ENCODE measurements around the gene PKD1.

Gene PKD1

DNA sequence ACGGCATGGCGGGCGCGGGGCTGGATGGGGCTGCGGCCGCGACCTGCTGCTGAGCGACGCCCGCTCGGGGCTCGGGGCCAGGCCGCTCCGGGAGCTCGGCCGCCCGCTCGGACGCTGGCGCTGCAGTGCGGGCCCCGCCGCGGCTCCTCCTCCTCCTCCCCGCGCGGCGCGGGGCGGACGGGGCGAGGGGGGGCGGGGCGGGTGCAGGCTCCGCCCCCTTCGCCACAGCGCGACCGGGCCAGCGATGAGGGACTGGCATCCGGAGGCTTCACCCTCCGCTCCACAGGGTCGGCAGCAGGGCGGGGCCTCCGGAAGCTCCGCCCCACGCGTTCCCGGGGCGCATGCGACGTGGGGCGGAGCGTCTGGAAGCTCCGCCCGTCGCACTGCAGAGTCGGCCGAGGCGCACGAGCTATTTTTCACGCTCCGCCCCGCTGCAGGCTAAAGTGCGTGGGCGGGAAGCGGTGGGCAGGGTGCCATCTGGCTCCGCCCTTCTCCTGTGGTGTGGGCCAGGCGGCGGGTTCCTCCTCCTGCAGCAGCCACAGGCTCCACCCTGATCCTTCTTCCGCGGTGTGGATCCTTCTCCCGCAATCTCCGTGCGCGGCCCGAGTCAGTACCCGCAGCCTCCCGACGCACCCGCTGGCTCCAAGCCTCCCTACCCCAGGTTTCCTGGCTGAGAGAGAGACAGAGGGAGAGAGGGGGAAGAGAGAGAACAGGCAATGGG lies at the start of gene PKD1:
PKD1 (minus strand) TSS at position 129 of the 721 bp plus-strand sequence. CDS start 209 bp downstream, outside the sequence.
- peak; percentile 95 to 97 for DNase-seq

- DNase-seq = no peak
Measured at GRCh38 chr16:2184962-2185361, 49.3 kb upstream of the PKD1 start.

DNA sequence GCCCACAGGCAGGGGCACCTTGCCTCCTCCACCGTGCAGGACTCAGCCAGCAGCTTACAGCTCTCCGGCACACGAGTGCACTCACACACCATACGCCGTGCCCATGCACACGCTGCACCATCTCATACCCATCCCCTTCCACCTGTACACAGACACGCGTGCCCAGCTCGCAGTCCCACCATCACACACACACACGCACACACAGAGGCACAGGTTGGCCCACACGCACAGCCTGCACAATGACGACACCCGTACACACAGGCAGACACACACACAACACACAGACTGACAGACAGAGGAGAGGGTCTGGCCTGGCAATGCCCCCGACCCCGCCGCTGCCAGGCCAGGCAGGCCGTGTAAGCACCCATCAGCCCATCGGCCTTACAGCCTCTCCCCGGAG lies 48.6 kb upstream of the PKD1 start:
- DNase-seq = no peak

DNA sequence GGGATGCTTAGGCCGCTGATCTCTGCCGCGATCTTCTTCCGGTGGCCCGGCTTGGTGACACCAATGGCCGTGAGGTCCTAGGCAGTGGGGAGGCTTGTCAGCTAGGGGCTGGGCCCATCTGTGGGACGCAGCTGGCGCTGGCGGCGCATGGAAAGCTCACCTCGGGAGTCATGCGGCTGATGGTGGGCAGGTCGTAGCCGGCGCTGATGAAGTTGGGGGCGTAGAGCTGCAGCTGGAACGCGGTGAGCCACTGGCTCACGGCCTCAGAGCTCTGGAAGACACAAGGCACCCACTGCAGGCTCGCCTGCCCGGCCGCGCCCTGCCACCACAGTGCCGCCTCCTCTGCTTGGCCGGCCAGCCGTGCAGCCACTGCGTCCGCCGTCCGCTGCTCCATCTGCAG lies 48.0 kb upstream of the PKD1 start:
- no peak for DNase-seq

DNA sequence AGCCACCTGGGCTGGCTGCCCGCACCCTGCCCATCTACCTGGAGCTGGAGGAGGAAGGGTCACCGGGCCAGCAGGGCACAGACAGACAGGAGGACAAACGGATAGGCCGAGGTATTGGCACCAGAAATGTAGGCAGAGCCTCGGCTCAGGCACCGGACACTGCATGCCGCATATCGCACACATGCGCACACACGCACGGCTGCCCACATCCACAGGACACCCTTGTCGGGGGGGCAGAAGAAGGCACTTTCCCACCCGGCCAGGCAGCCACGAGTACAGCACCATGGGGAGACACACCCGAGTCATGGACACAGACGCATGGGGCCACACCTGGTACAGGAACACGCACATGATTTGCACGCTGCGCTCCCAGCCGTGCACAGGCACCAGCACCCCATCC lies 46.3 kb upstream of the PKD1 start:
- no peak for DNase-seq

DNA sequence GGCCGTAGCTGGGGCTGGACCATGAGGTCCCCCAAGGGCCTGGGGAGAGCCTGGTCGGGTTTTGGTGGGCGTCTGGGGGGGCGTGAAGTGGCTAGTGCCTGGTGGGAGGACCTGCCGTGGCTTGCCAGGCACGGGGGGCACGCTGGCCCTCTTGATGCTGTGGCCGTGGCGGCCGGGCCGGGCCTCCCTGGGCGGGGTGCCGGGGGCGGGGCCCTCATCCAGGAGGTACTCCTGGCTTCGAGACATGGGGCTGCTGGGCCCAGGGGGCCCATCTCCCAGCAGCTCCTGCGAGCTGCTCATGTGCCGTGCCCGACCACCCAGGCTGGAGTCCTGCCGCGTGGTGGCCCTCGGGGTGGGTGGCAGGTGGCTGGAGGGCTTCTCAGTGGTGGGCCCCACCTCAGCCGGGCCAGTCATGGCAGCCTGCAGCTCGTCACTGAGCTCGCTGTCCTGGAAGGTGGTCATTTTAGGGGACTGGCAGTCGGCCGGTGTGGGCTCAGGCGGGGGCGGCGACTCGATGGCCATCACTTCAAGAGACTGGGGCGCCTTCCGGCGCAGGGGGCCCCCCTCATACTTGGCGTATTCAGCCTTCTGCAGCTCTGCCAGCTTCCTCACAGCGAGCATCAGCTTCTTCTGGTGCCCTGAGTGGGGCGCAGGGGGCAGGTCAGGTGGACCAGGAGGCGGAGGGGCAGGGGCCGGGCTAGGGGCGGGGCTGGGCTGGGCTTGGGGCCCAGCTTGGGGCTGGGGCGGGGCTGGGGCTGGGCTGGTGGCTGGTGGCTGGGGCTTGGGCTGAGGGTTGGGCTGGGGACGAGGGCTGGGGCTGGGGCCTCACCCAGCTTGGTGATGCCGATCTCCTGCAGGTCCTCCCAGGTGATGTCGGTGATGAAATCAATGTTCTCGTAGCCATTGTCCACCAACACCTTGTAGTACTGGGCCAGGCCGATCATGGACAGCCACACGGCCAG lies 45.5 kb upstream of the PKD1 start:
- no peak for DNase-seq

- no peak for DNase-seq
Measured at GRCh38 chr16:2180461-2180860, 44.8 kb upstream of the PKD1 start.

GRCh38 chr16:2179576-2179975 lies 43.9 kb upstream of the PKD1 start:
- DNase-seq = no peak

DNA sequence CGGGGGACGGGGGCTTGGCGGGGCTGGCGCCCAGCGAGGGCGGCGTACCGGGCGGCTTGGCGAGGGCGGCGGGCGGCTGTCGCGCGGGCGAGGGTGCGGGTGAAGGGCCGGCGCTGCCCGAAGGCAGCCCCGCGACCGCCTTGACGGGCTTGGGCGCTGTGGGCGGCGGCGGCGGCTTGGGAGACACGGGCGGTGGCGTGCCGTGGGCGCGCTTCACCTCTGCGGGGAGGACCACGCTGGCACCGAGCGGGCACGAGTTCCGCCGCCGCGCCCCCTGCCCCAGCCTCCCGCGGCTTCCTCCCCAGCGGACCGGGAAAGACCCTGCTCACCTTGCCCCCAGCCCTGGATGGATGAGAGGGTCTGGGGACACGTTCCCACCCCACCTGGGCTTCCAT lies 43.4 kb upstream of the PKD1 start:
- no peak for DNase-seq

- DNase-seq = peak in 1 of 2 donors; percentile 17
Measured at GRCh38 chr16:2178321-2179106, 42.8 kb upstream of the PKD1 start.

- DNase-seq = no peak
Measured at GRCh38 chr16:2177561-2177960, 41.9 kb upstream of the PKD1 start.

GRCh38 chr16:2177101-2177500 lies 41.4 kb upstream of the PKD1 start:
- DNase-seq = no peak

DNA sequence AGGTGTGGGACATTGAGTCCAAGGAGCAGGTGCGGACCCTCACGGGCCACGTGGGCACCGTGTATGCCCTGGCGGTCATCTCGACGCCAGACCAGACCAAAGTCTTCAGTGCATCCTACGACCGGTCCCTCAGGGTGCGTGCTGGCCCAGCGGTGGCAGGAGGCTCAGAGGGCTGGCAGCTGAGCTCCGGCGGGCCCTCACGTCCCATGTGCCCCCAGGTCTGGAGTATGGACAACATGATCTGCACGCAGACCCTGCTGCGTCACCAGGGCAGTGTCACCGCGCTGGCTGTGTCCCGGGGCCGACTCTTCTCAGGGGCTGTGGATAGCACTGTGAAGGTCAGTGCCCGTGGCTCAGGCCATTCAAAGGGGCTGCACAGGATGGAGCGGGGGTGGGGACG lies 40.3 kb upstream of the PKD1 start:
- DNase-seq = no peak

DNA sequence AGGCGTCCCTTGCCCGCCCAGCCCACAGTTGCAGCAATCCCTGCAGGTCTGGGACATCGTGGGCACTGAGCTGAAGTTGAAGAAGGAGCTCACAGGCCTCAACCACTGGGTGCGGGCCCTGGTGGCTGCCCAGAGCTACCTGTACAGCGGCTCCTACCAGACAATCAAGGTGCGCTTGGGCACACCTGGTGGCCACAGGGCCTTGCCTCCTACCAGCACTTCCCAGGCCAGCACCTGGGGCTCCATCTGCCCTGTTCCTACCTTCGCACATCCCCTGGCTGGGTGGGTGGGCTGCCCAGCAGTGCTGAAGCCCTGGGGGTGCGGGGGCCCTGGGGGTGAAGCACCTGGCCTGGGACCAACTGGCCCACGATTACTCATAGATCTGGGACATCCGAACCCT lies 39.8 kb upstream of the PKD1 start:
- DNase-seq = no peak

DNA sequence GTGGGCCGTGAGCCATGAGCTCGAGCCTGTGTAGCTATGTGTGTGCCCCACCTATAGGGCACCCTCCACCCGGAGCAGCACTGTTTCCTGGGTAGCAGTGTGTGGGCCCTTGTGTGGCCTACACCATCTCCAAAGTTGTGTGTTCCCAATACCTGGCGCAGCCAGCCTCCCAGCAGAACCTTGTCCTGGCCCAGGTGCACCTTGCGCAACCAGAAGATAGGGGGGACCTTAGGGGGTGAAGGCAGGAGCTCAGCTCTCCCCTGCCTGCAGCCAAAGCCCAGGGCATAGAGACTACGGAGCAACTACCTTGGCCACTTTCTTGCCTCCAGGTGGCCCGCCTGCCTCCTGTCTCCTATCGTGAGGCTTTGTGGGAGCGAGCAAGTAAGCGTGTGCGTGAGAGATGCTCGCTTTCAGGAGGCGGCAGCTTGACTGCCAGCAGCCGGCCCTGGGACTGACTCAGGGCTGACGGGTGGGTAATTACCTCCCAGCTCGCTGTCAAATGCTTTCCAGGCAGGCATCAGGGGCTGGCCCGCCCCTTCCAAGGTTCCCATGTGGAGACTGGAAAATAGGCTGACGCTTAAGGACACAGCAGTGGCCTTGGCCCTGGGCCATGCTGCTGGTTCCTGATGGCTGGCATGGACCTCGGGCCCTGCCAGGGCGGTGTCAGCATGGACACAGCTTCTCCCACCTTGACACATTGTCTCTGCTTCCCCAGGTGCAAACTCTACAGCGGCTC lies 38.9 kb upstream of the PKD1 start:
- no peak for DNase-seq

DNA sequence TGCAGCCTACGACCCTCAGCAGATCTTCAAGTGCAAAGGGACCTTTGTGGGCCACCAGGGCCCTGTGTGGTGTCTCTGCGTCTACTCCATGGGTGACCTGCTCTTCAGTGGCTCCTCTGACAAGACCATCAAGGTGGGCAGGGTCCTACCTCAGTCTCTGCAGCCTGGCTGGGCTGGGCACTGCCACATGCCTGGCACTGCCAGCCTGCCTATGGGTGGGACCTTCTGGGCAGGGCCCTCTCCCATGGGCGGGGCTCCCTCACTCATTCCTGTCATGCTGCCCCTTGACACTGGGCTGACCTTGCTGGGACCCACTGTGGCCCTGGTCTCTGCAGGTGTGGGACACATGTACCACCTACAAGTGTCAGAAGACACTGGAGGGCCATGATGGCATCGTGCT lies 38.2 kb upstream of the PKD1 start:
- no peak for DNase-seq

DNA sequence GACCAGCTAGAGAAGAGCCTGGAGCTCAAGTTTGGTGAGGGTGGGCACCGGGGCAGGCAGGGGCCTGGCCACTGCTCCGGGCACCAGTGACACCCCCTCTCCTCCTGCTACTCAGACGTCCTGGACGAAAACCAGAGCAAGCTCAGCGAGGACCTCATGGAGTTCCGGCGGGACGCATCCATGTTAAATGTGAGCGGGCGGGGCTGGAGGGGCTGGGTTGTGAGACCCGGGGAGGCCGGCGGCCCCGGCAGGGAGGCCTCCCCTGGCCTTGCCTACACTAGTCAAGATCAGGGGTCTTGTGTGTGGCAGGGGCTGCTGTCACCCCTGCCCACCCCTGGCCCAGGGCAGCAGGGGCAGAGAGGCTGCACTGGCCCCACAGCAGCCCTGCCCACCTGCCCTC lies 37.7 kb upstream of the PKD1 start:
- DNase-seq = no peak

DNA sequence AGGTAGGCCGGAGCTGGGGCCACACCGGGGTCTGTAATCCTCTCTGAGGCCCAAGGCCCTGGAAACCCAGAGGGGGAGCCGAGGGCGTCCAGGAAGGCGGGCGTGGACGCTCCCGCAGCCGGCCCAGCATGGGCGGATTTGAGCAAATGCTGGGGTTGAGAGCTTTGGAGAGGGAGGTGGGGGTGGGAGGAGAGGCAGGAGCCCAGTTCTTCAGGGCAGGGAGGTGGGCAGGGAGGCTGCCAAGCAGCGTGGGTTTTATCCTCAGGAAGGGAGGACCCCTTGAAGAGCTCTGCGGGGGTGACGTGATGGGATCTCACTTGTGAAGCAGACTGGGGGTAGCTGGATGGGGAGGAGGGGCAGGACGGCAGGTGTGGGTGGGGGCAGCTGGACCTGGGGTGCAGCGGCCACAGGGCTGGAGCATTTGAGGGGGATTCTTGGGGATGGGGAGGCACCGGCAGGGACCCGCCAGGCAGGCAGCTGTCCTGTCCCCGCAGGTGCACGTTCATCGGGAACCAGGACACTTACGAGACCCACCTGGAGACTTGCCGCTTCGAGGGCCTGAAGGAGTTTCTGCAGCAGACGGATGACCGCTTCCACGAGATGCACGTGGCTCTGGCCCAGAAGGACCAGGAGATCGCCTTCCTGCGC lies 37.1 kb upstream of the PKD1 start:
- DNase-seq = no peak

DNA sequence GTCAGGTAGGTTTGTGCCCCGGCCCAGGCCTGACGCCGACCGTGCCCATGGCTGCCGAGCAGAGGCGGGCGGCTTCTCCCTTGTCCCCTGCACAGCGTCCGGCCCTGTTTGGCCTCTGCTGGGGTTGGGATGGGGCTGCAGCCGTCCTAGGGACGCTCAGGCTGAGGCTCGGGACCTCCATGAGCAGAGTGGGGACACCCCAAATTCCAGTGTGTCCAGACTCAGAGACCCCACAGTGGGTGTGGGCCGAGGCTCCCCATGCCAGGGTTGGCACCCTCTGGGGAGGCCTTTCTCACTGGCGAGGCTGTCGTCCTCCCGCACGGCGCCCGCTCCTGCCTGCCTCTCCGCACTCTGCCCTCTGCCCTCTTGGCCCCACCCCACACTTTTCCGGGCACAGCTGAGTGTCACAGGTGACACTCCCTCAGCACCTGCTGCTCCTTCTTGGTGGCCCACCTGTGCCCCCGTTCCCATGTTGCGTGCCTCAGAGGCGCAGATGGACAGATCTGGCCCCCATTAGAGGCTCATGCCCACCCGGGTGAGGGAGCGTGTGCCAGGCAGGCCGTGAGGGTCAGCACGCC lies 36.0 kb upstream of the PKD1 start:
- DNase-seq = no peak

DNA sequence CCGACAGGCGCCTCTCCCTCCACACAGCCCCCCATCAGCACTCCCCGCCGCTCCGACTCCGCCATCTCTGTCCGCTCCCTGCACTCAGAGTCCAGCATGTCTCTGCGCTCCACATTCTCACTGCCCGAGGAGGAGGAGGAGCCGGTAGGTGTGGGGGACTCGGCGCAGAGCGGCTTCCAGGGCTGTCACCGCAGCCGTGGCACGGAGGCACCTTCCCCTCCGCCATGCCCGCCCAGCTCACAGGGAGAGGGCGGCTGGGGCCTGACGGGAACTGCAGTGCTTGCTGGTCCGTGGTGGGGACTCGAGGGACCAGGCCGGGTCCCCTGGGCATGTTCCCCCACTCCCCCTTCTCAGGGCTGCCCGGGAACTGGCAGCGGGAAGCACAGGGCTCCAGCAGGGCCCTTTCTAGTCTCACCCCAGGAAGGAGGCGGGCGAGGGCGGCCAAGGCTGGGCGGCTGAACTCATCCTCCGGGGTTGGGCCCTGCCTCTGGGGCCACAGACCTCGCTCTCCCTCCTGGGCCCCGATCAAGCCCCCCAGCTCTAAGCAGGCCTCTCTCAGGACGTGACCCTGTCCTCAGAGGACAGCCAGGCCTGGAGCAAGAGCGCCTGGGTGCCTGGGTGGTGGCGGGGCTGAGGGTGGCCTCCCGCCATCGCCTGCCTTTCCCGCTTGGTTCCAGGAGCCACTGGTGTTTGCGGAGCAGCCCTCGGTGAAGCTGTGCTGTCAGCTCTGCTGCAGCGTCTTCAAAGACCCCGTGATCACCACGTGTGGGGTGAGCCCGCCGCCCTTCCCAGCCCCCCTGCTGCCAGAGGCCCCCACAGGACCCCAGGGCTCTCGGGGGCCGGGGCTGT lies 35.1 kb upstream of the PKD1 start:
- no peak for DNase-seq

DNA sequence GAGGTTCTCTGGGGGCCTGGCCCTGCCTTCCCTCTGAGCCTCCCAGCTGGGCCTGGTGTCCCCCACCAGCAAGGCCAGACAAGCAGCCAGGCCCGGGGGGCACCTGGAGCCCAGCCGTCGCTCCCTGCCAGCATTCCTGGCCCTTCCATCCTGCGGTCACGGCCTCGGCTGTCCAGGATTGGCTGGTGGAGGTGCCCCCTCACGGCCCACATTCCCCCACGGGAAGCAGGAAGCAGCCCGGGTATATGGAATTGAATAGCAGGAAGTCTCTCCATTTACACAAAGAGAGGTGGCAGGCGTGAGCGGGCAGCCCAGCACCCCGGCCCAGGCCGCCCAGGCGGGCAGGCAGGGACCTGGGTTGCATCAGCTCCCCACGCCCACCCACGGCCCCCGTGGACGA lies 34.4 kb upstream of the PKD1 start:
- DNase-seq = no peak
